IMR-90 (cell line): ENCODE measurements around the gene TBXAS1. TPM values are rescaled to one million over a fixed set of nuclear protein-coding genes. Genes with fewer than 3 reads are reported as not detected.

Experiments used
- ATAC-seq: fragments of 200-7000 bp; cut with Tn5 transposase; 2 replicates; pipeline ENCODE4 v1.9.1; 2020; ENCODE audit warnings: low read depth, mild to moderate bottlenecking, moderate library complexity
- BruUV-seq: library from RNA; stranded (reverse); fragments of 400-500 nt; replicated peaks from 2 replicates; lab custom pipeline; 2021; lab: Mats Ljungman, UMichigan
- CTCF ChIA-PET: fragments of 300-600 bp; formaldehyde crosslinking; extraction: SDS; loops from one replicate; lab custom pipeline; 2021; ENCODE audit warnings: antibody characterized with exemption; lab: Yijun Ruan, JAX
- POLR2A ChIA-PET: fragments of 300-600 bp; sonication (Branson Sonifier 250); formaldehyde crosslinking; loops from one replicate; lab custom pipeline; 2022; ENCODE audit warnings: antibody characterized with exemption; ENCODE audit not compliant: unreplicated experiment; lab: Charles Lee
- DNase-seq: peaks from one replicate; pipeline ENCODE4 v3.0.0; 2013
- H2AFZ ChIP-seq: replicated peaks from 2 replicates; pipeline ENCODE3; 2013; ENCODE audit warnings: low read length, mild to moderate bottlenecking; ENCODE audit not compliant: poor library complexity
- H2AK5ac ChIP-seq: 2 replicates; pipeline ENCODE4 v1.6.1; 2013; ENCODE audit warnings: low read depth, low read length, inconsistent platforms
- H2AK9ac ChIP-seq: replicated peaks from 2 replicates; pipeline ENCODE3; 2013; ENCODE audit warnings: mild to moderate bottlenecking, low read depth, low read length, moderate library complexity; ENCODE audit not compliant: poor library complexity
- H2BK120ac ChIP-seq: 2 replicates; pipeline ENCODE4 v1.6.1; 2013; ENCODE audit warnings: low read depth, low read length, inconsistent platforms
- H2BK15ac ChIP-seq: 3 replicates; pipeline ENCODE4 v1.6.1; 2013; ENCODE audit warnings: low read depth, low read length, inconsistent platforms
- H2BK20ac ChIP-seq: 2 replicates; pipeline ENCODE4 v1.6.1; 2013; ENCODE audit warnings: low read depth, mild to moderate bottlenecking, inconsistent platforms, low read length, moderate library complexity
- H2BK5ac ChIP-seq: 2 replicates; pipeline ENCODE4 v1.6.1; 2013; ENCODE audit warnings: mild to moderate bottlenecking, low read depth, low read length, inconsistent platforms; ENCODE audit not compliant: poor library complexity, severe bottlenecking
- H3K14ac ChIP-seq: replicated peaks from 2 replicates; pipeline ENCODE4 v1.6.1; 2013; ENCODE audit warnings: low read depth, low read length, inconsistent platforms
- H3K18ac ChIP-seq: 2 replicates; pipeline ENCODE4 v1.6.1; 2013; ENCODE audit warnings: low read depth, low read length, control low read depth
- H3K23ac ChIP-seq: 2 replicates; pipeline ENCODE4 v1.6.1; 2013; ENCODE audit warnings: low read depth, low read length, inconsistent platforms
- H3K27ac ChIP-seq: 2 replicates; pipeline ENCODE4 v1.5.1; 2013; ENCODE audit warnings: mild to moderate bottlenecking, control low read depth, low read length; ENCODE audit not compliant: insufficient read depth
- H3K27me3 ChIP-seq: 2 replicates; pipeline ENCODE4 v1.6.1; 2013; ENCODE audit warnings: low read length; ENCODE audit not compliant: control insufficient read depth, insufficient read depth
- H3K36me3 ChIP-seq: 2 replicates; pipeline ENCODE4 v1.6.1; 2013; ENCODE audit warnings: low read length, mixed read lengths; ENCODE audit not compliant: control insufficient read depth, insufficient read depth
- H3K4ac ChIP-seq: 2 replicates; pipeline ENCODE4 v1.6.1; 2013; ENCODE audit warnings: low read depth, low read length, inconsistent platforms
- H3K4me1 ChIP-seq: 2 replicates; pipeline ENCODE4 v1.6.1; 2013; ENCODE audit warnings: low read length, mixed read lengths; ENCODE audit not compliant: control insufficient read depth, insufficient read depth
- H3K4me2 ChIP-seq: 2 replicates; pipeline ENCODE4 v1.6.1; 2013; ENCODE audit warnings: low read depth, mild to moderate bottlenecking, control low read depth, low read length, moderate library complexity
- H3K4me3 ChIP-seq: 2 replicates; pipeline ENCODE4 v1.5.1; 2013; ENCODE audit warnings: low read depth, mild to moderate bottlenecking, control low read depth, low read length, moderate library complexity; ENCODE audit not compliant: insufficient read depth
- H3K56ac ChIP-seq: 2 replicates; pipeline ENCODE4 v1.6.1; 2013; ENCODE audit warnings: low read length, inconsistent platforms; ENCODE audit not compliant: insufficient read depth; ENCODE audit errors: extremely low read depth
- H3K79me1 ChIP-seq, 2 experiments: 2 replicates each; pipeline ENCODE4 v1.6.1; 2013; ENCODE audit warnings: low read length in 2 of 2, inconsistent platforms in 1 of 2, low read depth in 1 of 2
- H3K9ac ChIP-seq: 2 replicates; pipeline ENCODE4 v1.6.1; 2013; ENCODE audit warnings: low read depth, low read length, control low read depth
- H3K9me1 ChIP-seq: 2 replicates; pipeline ENCODE4 v1.6.1; 2013; ENCODE audit warnings: low read length, inconsistent platforms; ENCODE audit not compliant: insufficient read depth
- H3K9me3 ChIP-seq: 2 replicates; pipeline ENCODE4 v1.6.1; 2013; ENCODE audit warnings: low read length; ENCODE audit not compliant: control insufficient read depth, insufficient read depth
- H4K20me1 ChIP-seq: 2 replicates; pipeline ENCODE4 v1.6.1; 2013; ENCODE audit warnings: low read length, inconsistent platforms; ENCODE audit not compliant: insufficient read depth
- H4K5ac ChIP-seq: 2 replicates; pipeline ENCODE4 v1.6.1; 2013; ENCODE audit warnings: mild to moderate bottlenecking, low read depth, low read length, control low read depth
- H4K8ac ChIP-seq, 2 experiments: 2 replicates each; pipeline ENCODE4 v1.6.1; 2013; ENCODE audit warnings: low read depth in 2 of 2, low read length in 2 of 2, control low read depth in 1 of 2, inconsistent platforms in 1 of 2
- H4K91ac ChIP-seq: 2 replicates; pipeline ENCODE4 v1.6.1; 2013; ENCODE audit warnings: low read depth, low read length, inconsistent platforms; ENCODE audit not compliant: insufficient read depth
- BHLHE40 ChIP-seq: fragments of 150-350 bp; IDR thresholded peaks from 2 replicates; pipeline ENCODE4 v1.6.1; 2016; ENCODE audit warnings: mild to moderate bottlenecking, low read depth, low read length
- CEBPB ChIP-seq: IDR thresholded peaks from 2 replicates; pipeline ENCODE4 v1.6.1; 2012; ENCODE audit warnings: low read depth, low read length, improper control_type of control experiment
- RAD21 ChIP-seq: IDR thresholded peaks from 2 replicates; pipeline ENCODE4 v1.6.1; 2012; ENCODE audit warnings: low read length, improper control_type of control experiment
- RFX5 ChIP-seq: IDR thresholded peaks from 2 replicates; pipeline ENCODE4 v1.8.0; 2012; ENCODE audit warnings: low read depth, mild to moderate bottlenecking, low read length, moderate library complexity
- WGBS, 2 experiments: methylation state at CpG; one replicate each; pipeline versions ENCODE4 v1.1.5 to v1.1.7; 2013; ENCODE audit warnings: missing lambda C conversion rate in 2 of 2; ENCODE audit not compliant: insufficient read length in 1 of 2; ENCODE audit errors: extremely low coverage in 2 of 2; 5-methylcytosine and 5-hydroxymethylcytosine counted together
- dilution Hi-C: fragments of 300-500 bp; cut with HindIII; formaldehyde crosslinking; loops from one replicate; pipeline ENCODE4 v1.14.3; 2018; ENCODE audit warnings: low sequenced_read_pairs; ENCODE audit not compliant: unreplicated experiment
- in situ Hi-C: fragments of 300-500 bp; cut with MboI; formaldehyde crosslinking; loops from 3 replicates; pipeline ENCODE4 v1.14.3; 2019; ENCODE audit warnings: low sequenced_read_pairs, inconsistent platforms, mixed read lengths
- intact Hi-C: fragments of 100-400 bp; cut with micrococcal nuclease; formaldehyde crosslinking; loops from 2 replicates; pipeline ENCODE4 v1.10.0; 2022
- polyA plus RNA-seq, 3 experiments: library from polyadenylated mRNA; depleted of rRNA; stranded (reverse); fragments of >200 nt; gene quantifications; 2 replicates each; pipeline ENCODE4 v1.2.3, GENCODE V29; 2012; ENCODE audit warnings: low replicate concordance in 1 of 3
- total RNA-seq: library from RNA; depleted of rRNA; stranded (reverse); fragments of >200 nt; gene quantifications from 2 replicates; pipeline ENCODE4 v1.2.3, GENCODE V29; 2012

The TBXAS1 gene
- total and polyA plus RNA-seq, 2 of the 4 experiments (the other 2 are of a cell fraction), result 5.9 to 10.8 TPM

DNA sequence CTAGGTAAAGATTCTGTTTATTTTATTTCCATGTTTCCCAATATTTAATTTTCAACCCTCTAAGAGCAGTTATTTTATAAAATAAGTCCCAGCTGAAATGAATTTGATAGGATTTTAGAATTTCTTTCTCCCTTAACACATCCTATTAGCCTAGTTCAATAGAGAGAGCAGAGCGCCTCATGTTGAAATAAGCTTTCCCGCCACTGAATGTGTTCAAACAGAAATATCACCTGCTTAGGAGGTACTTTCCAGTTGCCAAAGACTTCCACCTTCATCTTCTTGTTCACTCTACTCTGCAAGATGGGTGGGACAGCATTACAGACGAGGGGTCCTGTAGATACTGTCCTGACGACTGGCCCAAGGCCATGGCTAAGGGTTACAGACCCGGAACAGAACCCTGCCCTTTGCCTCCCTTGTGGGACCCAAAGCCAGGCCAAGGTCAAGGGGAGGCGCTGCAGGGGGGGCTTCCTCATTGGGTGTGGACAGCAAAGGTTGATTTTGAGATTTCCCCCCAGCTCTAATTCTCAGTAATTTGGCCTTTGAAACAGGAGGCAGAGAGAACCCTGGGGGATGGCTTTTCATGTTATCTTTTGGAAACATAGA is 171.7 kb downstream of the TBXAS1 start:
- in situ Hi-C loops, result loop anchor here (5.0 to 10.0 kb wide), 4 partner anchors 223 to 566 kb away; partner anchors contain the start of gene HIPK2
- ATAC-seq, result no peak

More for the DNA sequence above, 171.7 kb downstream of the TBXAS1 start:
- DNase-seq, result no peak
- Histone ChIP-seq H2BK20ac (peak overlapping the region; percentile 65), H3K14ac (peak overlapping the region; percentile 46; the same call in 1 of the 2 replicates), H2AK9ac (no peak overlapping the region), H3K79me1 (peaks cover 0 to under 1% of the 10 kb centered on the region in 2 experiments; a peak in 1 of 4 replicates), H3K4me1 (peaks cover 6% of the 10 kb centered on the region; the same call in 1 of the 2 replicates), H2AFZ (no peak overlapping the region), H3K9me3 (no peaks in the 10 kb centered on the region), H2BK5ac (no peak overlapping the region), H3K4me2 (no peak overlapping the region), H3K27ac (no peak overlapping the region), H3K18ac (no peak overlapping the region; the same call in 1 of the 2 replicates), H3K4ac (peak overlapping the region; percentile 73), H2BK15ac (no peak overlapping the region), H4K20me1 (peaks cover 4% of the 10 kb centered on the region; the same call in 1 of the 2 replicates), H3K4me3 (no peak overlapping the region), H3K9me1 (peaks cover 5% of the 10 kb centered on the region), H3K27me3 (no peaks in the 10 kb centered on the region), H4K91ac (peak overlapping the region; percentile 62; the same call in 1 of the 2 replicates), H4K8ac (no peak overlapping the region), H2BK120ac (peak overlapping the region; percentile 59; the same call in 1 of the 2 replicates), H2AK5ac (peak overlapping the region; percentile 72; the same call in 1 of the 2 replicates), H3K23ac (no peak overlapping the region), H4K5ac (peak overlapping the region; percentile 21; the same call in 1 of the 2 replicates), H3K36me3 (no peaks in the 10 kb centered on the region), H3K56ac (no peak overlapping the region), H3K9ac (no peak overlapping the region)
- intact Hi-C loops, result loop anchor here (5.0 kb wide), 1 partner anchor 658 kb away; the partner anchor contains the start of gene FMC1
- no TSS peak for BruUV-seq
- dilution Hi-C loops, result no loop called here
- ChIA-PET CTCF (no interaction called here), POLR2A (no interaction called here)
- TF ChIP-seq RAD21 (no peak), BHLHE40 (no peak), CEBPB (no peak), RFX5 (no peak)
- WGBS, 2 experiments, result no CpG with 5 or more reads among the region's 6 CpGs
